ENCODE data around the gene SCAF4. TPM values are rescaled to one million over a fixed set of nuclear protein-coding genes. Genes with fewer than 3 reads are reported as not detected.

Gene SCAF4
- total and polyA plus RNA-seq, 2 donors (not counting 1 experiment from before 2014, with no cell fraction given): 42.3 to 110 TPM

- Histone ChIP-seq H3K27me3 (replicated peaks in 1 of 4; ENCODE audit: control extremely low read depth in 1 of 4, control insufficient read depth in 3 of 4, insufficient read depth in 4 of 4, low read length in 3 of 4) (no peaks in the 10 kb centered on the region), H3K4me2 (replicated peaks; ENCODE audit: low read depth, low read length, poor library complexity, severe bottlenecking) (no peak overlapping the region), H3K27ac (ENCODE audit: low read length in 2 of 2) (no peak overlapping the region), H3K9ac (ENCODE audit: low read length) (no peak overlapping the region), H2AFZ (ENCODE audit: insufficient read depth, low read depth, low read length, poor library complexity, severe bottlenecking) (no peak overlapping the region), H4K20me1 (ENCODE audit: control insufficient read depth, insufficient read depth, low read length, poor library complexity, severe bottlenecking) (peaks cover 6% of the 10 kb centered on the region), H3K36me3 (replicated peaks in 1 of 2; ENCODE audit: control extremely low read depth in 1 of 2, control insufficient read depth in 1 of 2, extremely low read depth in 1 of 2, insufficient read depth in 2 of 2, low read length in 1 of 2) (peaks cover 35 to 95% of the 10 kb centered on the region in 2 experiments), H3K79me2 (ENCODE audit: control insufficient read depth, insufficient read depth, low read length) (no peaks in the 10 kb centered on the region), H3K9me3 (ENCODE audit: control extremely low read depth in 1 of 3, control insufficient read depth in 2 of 3, insufficient read depth in 1 of 3, low read length in 2 of 3) (no peaks in the 10 kb centered on the region), H3K4me1 (ENCODE audit: control insufficient read depth in 2 of 2, insufficient read depth in 2 of 2, low read length in 2 of 2) (no peaks in the 10 kb centered on the region), H3K4me3 (ENCODE audit: control extremely low read depth in 1 of 5, extremely low read depth in 1 of 5, insufficient read depth in 1 of 5, low read depth in 2 of 5, low read length in 4 of 5) (no peak overlapping the region)
- no peak for DNase-seq
- 95% methylated on average over 4 of the region's 16 CpGs for WGBS (ENCODE audit: insufficient coverage)
- TF ChIP-seq EZH2 (IDR thresholded peaks at IDR 0.05; ENCODE audit: borderline replicate concordance, insufficient read depth, low read depth, low read length, poor library complexity, severe bottlenecking) (no peak), CTCF (IDR thresholded peaks at IDR 0.05) (no peak)
- ATAC-seq (ENCODE audit: low read depth): no peak
- H3K4me1 Mint-ChIP-seq: peaks cover 2% of the 10 kb centered on the region
- no peaks in the 10 kb centered on the region for H3K27me3 Mint-ChIP-seq
- intact Hi-C loops (cut with micrococcal nuclease): no loop called here
- ChIA-PET POLR2A (no interaction called here), CTCF (interaction anchor here (0.7 kb wide), 1 partner anchor 22 kb away, joined by 5 read pairs; no protein-coding TSS in a partner anchor)
- no peak overlapping the region for H3K4me3 Mint-ChIP-seq
- no peaks in the 10 kb centered on the region for H3K9me3 Mint-ChIP-seq (ENCODE audit: insufficient read depth)
- H3K27ac Mint-ChIP-seq: no peak overlapping the region
Observed at GRCh38 chr21:31693222-31693621, 38.7 kb downstream of the SCAF4 start.

GRCh38 chr21:31688603-31689368 lies 43.1 kb downstream of the SCAF4 start:
- Histone ChIP-seq H3K27me3 (replicated peaks in 1 of 4; ENCODE audit: control extremely low read depth in 1 of 4, control insufficient read depth in 3 of 4, insufficient read depth in 4 of 4, low read length in 3 of 4) (no peaks in the 10 kb centered on the region), H3K27ac (ENCODE audit: low read length in 2 of 2) (no peak overlapping the region), H3K79me2 (ENCODE audit: control insufficient read depth, insufficient read depth, low read length) (no peaks in the 10 kb centered on the region), H4K20me1 (ENCODE audit: control insufficient read depth, insufficient read depth, low read length, poor library complexity, severe bottlenecking) (peaks cover 11% of the 10 kb centered on the region), H2AFZ (ENCODE audit: insufficient read depth, low read depth, low read length, poor library complexity, severe bottlenecking) (no peak overlapping the region), H3K4me2 (replicated peaks; ENCODE audit: low read depth, low read length, poor library complexity, severe bottlenecking) (no peak overlapping the region), H3K4me1 (ENCODE audit: control insufficient read depth in 2 of 2, insufficient read depth in 2 of 2, low read length in 2 of 2) (no peaks in the 10 kb centered on the region), H3K9me3 (ENCODE audit: control extremely low read depth in 1 of 3, control insufficient read depth in 2 of 3, insufficient read depth in 1 of 3, low read length in 2 of 3) (no peaks in the 10 kb centered on the region), H3K36me3 (replicated peaks in 1 of 2; ENCODE audit: control extremely low read depth in 1 of 2, control insufficient read depth in 1 of 2, extremely low read depth in 1 of 2, insufficient read depth in 2 of 2, low read length in 1 of 2) (peaks cover 34 to 88% of the 10 kb centered on the region in 2 experiments), H3K4me3 (ENCODE audit: control extremely low read depth in 1 of 5, extremely low read depth in 1 of 5, insufficient read depth in 1 of 5, low read depth in 2 of 5, low read length in 4 of 5) (no peak overlapping the region), H3K9ac (ENCODE audit: low read length) (no peak overlapping the region)
- no peak for TF ChIP-seq EZH2 (IDR thresholded peaks at IDR 0.05; ENCODE audit: borderline replicate concordance, insufficient read depth, low read depth, low read length, poor library complexity, severe bottlenecking)
- TF ChIP-seq CTCF (IDR thresholded peaks at IDR 0.05): no peak
- WGBS (ENCODE audit: insufficient coverage): 80% methylated on average over 2 of the region's 5 CpGs
- no peak overlapping the region for H3K27ac Mint-ChIP-seq
- no peaks in the 10 kb centered on the region for H3K27me3 Mint-ChIP-seq
- ChIA-PET CTCF (no interaction called here), POLR2A (no interaction called here)
- intact Hi-C loops (cut with micrococcal nuclease): no loop called here
- no peaks in the 10 kb centered on the region for H3K9me3 Mint-ChIP-seq (ENCODE audit: insufficient read depth)
- H3K4me1 Mint-ChIP-seq: no peaks in the 10 kb centered on the region
- DNase-seq (no peak), ATAC-seq (ENCODE audit: low read depth) (no peak)
- no peak overlapping the region for H3K4me3 Mint-ChIP-seq
